Cardiac fibroblast (primary cell): ENCODE results near the gene NEDD4.
"Not testable (repeated sequence)": the region's sequence is repeated elsewhere in the genome, so short reads cannot be mapped to it uniquely, and the experiment has no call there.

Source experiments
- DNase-seq, 2 donors: peaks; one replicate each; pipeline versions ENCODE4 v3.0.0 to v3.0.0-alpha.2; 2010; ENCODE audit warnings: low read depth in 2 of 2
- H3K4me3 ChIP-seq, 2 donors: replicated peaks in 1 of 2; 1 replicate in 1 of 2; 2 replicates in 1 of 2; pipeline ENCODE4 v1.5.1; 2011; ENCODE audit warnings: low read depth in 2 of 2, low read length in 2 of 2, mild to moderate bottlenecking in 2 of 2, moderate library complexity in 1 of 2
- CTCF ChIP-seq: IDR thresholded peaks from one replicate; pipeline ENCODE4 v1.5.1; 2011; ENCODE audit warnings: low read depth, mild to moderate bottlenecking, low read length, inconsistent platforms

The NEDD4 gene

GRCh38 chr15:55824857-55825613, 168.4 kb downstream of the NEDD4 start:
- H3K4me3 ChIP-seq = no peak overlapping the region
- DNase-seq = no peak
- TF ChIP-seq CTCF = no peak

- no peak for TF ChIP-seq CTCF
- DNase-seq = peak; percentile 58 to 64
- no peak overlapping the region for H3K4me3 ChIP-seq
These were observed 169.6 kb downstream of the NEDD4 start for GRCh38 chr15:55823699-55824340.

- peak; percentile 73 to 90 for DNase-seq
- no peak for TF ChIP-seq CTCF
- no peak overlapping the region for H3K4me3 ChIP-seq
These were observed 170.2 kb downstream of the NEDD4 start for GRCh38 chr15:55823191-55823670.

- not testable (repeated sequence) for H3K4me3 ChIP-seq
These were observed 171.7 kb downstream of the NEDD4 start for GRCh38 chr15:55821740-55822139.

GRCh38 chr15:55820043-55820442, 173.4 kb downstream of the NEDD4 start:
- TF ChIP-seq CTCF = no peak
- no peak for DNase-seq
- no peak overlapping the region for H3K4me3 ChIP-seq

More at GRCh38 chr15:55821740-55822139, 171.7 kb downstream of the NEDD4 start:
- DNase-seq = not testable (repeated sequence)

GRCh38 chr15:55819397-55820034, 173.9 kb downstream of the NEDD4 start:
- no peak overlapping the region for H3K4me3 ChIP-seq
- no peak for DNase-seq
- TF ChIP-seq CTCF = no peak

- no peak overlapping the region for H3K4me3 ChIP-seq
- no peak for TF ChIP-seq CTCF
- DNase-seq = peak in 1 of 2 donors; percentile 8
These were observed 177.4 kb downstream of the NEDD4 start for GRCh38 chr15:55816017-55816416.
